Osteoblast (primary cell): ENCODE measurements around the gene NUP153. TPM values are rescaled to one million over a fixed set of nuclear protein-coding genes. Genes with fewer than 3 reads are reported as not detected.

Experiments
- DNase-seq: peaks from one replicate; pipeline ENCODE4 v3.0.0; 2011; ENCODE audit warnings: low spot score, mixed read lengths; ENCODE audit not compliant: insufficient read length; ENCODE audit errors: missing footprints
- H2AFZ ChIP-seq: 2 replicates; pipeline ENCODE4 v1.6.0; 2011; ENCODE audit warnings: mild to moderate bottlenecking, low read length
- H3K27ac ChIP-seq: 2 replicates; pipeline ENCODE4 v1.5.1; 2011; ENCODE audit warnings: mild to moderate bottlenecking, low read depth, low read length, moderate library complexity
- H3K27me3 ChIP-seq: 2 replicates; pipeline ENCODE4 v1.6.0; 2012; ENCODE audit warnings: mild to moderate bottlenecking, control low read depth, inconsistent platforms, low read length, moderate library complexity; ENCODE audit not compliant: insufficient read depth
- H3K36me3 ChIP-seq: 2 replicates; pipeline ENCODE4 v1.5.1; 2011; ENCODE audit warnings: mild to moderate bottlenecking, low read length, control low read depth, moderate library complexity; ENCODE audit not compliant: insufficient read depth
- H3K4me1 ChIP-seq: 2 replicates; pipeline ENCODE4 v1.5.1; 2011; ENCODE audit warnings: mild to moderate bottlenecking, low read length, control low read depth, moderate library complexity; ENCODE audit not compliant: insufficient read depth
- H3K4me2 ChIP-seq: 2 replicates; pipeline ENCODE4 v1.6.0; 2011; ENCODE audit warnings: mild to moderate bottlenecking, low read length; ENCODE audit not compliant: insufficient read depth
- H3K4me3 ChIP-seq: fragments of 200-600 bp; sonication (generic); 3 replicates; pipeline ENCODE4 v1.5.1; 2012; ENCODE audit warnings: mild to moderate bottlenecking, low read length, inconsistent platforms; ENCODE audit not compliant: insufficient read depth
- H3K79me2 ChIP-seq: 2 replicates; pipeline ENCODE4 v1.6.0; 2012; ENCODE audit warnings: mild to moderate bottlenecking, low read length, control low read depth, inconsistent platforms; ENCODE audit not compliant: insufficient read depth
- H3K9me3 ChIP-seq: 2 replicates; pipeline ENCODE4 v1.5.1; 2011; ENCODE audit warnings: low read depth, low read length, control low read depth
- H4K20me1 ChIP-seq: 2 replicates; pipeline ENCODE4 v1.6.0; 2012; ENCODE audit warnings: mild to moderate bottlenecking, low read length, control low read depth; ENCODE audit not compliant: insufficient read depth
- total RNA-seq: library from RNA; depleted of rRNA; stranded (reverse); fragments of >200 nt; gene quantifications from 2 replicates; pipeline ENCODE4 v1.2.3, GENCODE V29; 2012
- TF ChIP-seq, protein P1 (sequence below): IDR thresholded peaks from 2 replicates; pipeline ENCODE4 v1.5.1; 2011; ENCODE audit warnings: mild to moderate bottlenecking, low read depth, low read length, moderate library complexity; ENCODE audit errors: extremely low read depth

NUP153 gene
- total RNA-seq, 1 donor = 28.6 TPM

DNA sequence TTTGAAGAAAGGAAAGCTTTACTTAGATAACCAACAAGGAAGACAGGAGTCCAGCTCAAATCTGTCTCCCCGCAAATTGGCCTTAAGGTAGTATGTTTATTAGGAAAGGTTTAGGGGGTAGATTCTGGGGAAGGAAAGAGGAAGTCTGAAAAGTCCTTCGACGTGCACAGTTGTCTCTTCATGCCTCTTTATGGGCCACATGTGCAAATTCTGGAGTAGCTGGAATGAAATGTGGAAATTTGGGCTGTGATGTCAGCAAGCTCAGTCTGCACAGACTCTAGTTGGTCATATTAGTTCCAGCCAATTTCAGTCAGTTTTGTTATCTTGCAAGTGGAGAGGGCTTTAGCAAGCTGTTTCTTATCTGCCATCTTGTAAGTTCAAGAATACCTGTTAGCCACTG, 50.1 kb downstream of the NUP153 start:
- Histone ChIP-seq H3K36me3 (peaks cover 45% of the 10 kb centered on the region), H3K4me2 (no peak overlapping the region), H2AFZ (no peak overlapping the region), H3K9me3 (no peaks in the 10 kb centered on the region), H3K27ac (no peak overlapping the region), H3K4me1 (no peaks in the 10 kb centered on the region), H3K27me3 (no peaks in the 10 kb centered on the region), H4K20me1 (peaks cover under 1% of the 10 kb centered on the region), H3K4me3 (no peak overlapping the region), H3K79me2 (peaks cover 66% of the 10 kb centered on the region)
- DNase-seq = no peak
- TF ChIP-seq, protein P1, sequence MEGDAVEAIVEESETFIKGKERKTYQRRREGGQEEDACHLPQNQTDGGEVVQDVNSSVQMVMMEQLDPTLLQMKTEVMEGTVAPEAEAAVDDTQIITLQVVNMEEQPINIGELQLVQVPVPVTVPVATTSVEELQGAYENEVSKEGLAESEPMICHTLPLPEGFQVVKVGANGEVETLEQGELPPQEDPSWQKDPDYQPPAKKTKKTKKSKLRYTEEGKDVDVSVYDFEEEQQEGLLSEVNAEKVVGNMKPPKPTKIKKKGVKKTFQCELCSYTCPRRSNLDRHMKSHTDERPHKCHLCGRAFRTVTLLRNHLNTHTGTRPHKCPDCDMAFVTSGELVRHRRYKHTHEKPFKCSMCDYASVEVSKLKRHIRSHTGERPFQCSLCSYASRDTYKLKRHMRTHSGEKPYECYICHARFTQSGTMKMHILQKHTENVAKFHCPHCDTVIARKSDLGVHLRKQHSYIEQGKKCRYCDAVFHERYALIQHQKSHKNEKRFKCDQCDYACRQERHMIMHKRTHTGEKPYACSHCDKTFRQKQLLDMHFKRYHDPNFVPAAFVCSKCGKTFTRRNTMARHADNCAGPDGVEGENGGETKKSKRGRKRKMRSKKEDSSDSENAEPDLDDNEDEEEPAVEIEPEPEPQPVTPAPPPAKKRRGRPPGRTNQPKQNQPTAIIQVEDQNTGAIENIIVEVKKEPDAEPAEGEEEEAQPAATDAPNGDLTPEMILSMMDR = no peak

DNA sequence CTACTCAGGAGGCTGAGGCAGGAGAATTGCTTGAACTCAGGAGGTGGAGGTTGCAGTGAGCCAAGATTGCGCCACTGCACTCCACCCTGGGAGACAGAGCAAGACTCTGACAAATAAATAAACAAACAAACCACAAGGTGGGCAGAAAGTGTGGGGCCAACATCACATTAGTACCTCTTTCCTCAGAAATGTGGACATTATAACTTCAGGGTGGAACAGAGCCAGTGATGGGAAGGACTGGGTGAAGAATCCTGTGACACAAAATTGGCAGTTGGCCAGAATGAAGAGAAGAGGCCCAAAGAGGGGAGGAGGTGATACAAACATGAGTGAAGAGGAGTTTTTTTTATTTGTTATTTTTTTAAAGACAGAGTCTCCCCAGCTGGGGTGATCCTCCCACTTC, 50.6 kb downstream of the NUP153 start:
- TF ChIP-seq, protein P1 = no peak
- Histone ChIP-seq H3K36me3 (peaks cover 39% of the 10 kb centered on the region), H3K4me1 (no peaks in the 10 kb centered on the region), H3K27me3 (no peaks in the 10 kb centered on the region), H3K4me2 (no peak overlapping the region), H3K4me3 (no peak overlapping the region), H4K20me1 (peaks cover 3% of the 10 kb centered on the region), H2AFZ (no peak overlapping the region), H3K9me3 (no peaks in the 10 kb centered on the region), H3K79me2 (peaks cover 61% of the 10 kb centered on the region), H3K27ac (no peak overlapping the region)
- DNase-seq = no peak

DNA sequence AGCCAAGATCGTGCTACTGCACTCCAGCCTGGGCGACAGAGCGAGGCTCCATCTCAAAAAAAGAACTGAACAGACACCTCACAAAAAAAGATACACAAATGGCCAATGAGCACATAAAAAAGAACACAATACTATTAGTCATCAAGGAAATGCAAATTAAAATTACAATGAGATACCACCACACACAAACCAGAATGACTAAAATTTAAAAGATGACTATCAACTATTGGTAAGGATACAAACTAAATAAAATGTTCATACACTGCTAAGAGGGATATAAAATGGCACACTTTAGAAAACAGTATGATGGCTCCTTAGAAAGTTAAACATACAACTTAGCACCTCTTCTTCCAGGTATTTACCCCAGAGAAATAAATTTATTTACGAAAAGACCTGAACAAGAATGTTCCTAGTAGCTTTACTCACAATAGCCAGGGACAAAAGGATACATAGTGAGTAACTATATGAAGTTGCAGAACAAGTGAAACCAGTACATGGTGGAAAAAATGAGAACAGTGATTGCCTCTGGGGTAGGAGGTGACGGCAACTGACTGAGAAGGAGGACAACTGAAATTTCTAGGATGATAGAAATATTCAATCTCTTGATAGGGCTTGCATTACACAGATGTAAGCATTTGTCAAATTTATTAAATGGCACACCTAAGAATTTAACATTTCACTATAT, 53.4 kb downstream of the NUP153 start:
- peaks cover 42% of the 10 kb centered on the region for H3K79me2 ChIP-seq

DNA sequence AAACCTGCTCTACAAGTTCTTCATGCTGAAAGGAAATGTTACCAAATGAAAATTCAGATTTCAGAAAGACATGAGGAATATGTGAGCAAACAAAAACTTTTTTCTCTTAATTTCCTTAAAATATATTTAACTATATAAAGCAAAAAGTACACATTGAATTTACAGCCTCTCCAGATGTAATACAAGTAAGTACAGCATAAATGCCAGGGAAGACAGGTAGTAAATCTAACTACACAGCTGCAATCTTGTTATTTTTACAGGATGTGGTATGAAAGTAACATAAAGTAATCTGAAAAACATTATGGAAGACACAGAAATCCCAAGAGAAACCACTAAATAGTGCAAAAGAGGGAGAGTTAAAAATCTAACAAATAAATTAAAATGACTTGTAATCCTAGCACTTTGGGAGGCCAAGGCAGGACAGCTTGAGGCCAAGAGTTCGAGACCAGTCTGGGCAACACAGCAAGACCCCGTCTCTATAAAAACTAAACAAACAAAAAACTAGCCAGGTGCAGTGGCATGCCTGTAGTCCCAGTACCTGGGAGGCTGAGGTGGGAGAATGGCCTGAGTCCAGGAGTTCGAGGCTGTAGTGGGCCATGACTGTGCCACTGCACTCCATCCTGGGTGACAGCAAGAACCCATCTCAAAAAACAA, 55.9 kb downstream of the NUP153 start:
- Histone ChIP-seq H3K36me3 (peaks cover 33% of the 10 kb centered on the region), H2AFZ (no peak overlapping the region), H3K9me3 (no peaks in the 10 kb centered on the region), H3K4me1 (no peaks in the 10 kb centered on the region), H3K79me2 (peaks cover 21% of the 10 kb centered on the region), H3K27ac (no peak overlapping the region), H3K4me3 (no peak overlapping the region), H3K27me3 (no peaks in the 10 kb centered on the region), H4K20me1 (peaks cover 3% of the 10 kb centered on the region), H3K4me2 (no peak overlapping the region)
- DNase-seq = no peak
- TF ChIP-seq, protein P1 = no peak

More for the DNA sequence above, 53.4 kb downstream of the NUP153 start:
- Histone ChIP-seq H3K27ac (no peak overlapping the region), H3K27me3 (no peaks in the 10 kb centered on the region), H3K4me1 (no peaks in the 10 kb centered on the region), H3K4me3 (no peak overlapping the region), H3K36me3 (peaks cover 29% of the 10 kb centered on the region), H3K4me2 (no peak overlapping the region), H2AFZ (no peak overlapping the region), H4K20me1 (peaks cover 3% of the 10 kb centered on the region), H3K9me3 (no peaks in the 10 kb centered on the region)
- TF ChIP-seq, protein P1 = no peak
- DNase-seq = no peak
